ENCODE measurements around the gene ILRUN. TPM values are rescaled to one million over a fixed set of nuclear protein-coding genes. Genes with fewer than 3 reads are reported as not detected.
"Not testable (repeated sequence)": the region's sequence is repeated elsewhere in the genome, so short reads cannot be mapped to it uniquely, and the experiment has no call there.

The ILRUN gene
- total RNA-seq, 1 donor from 2014 or later: 67.2 TPM

DNA sequence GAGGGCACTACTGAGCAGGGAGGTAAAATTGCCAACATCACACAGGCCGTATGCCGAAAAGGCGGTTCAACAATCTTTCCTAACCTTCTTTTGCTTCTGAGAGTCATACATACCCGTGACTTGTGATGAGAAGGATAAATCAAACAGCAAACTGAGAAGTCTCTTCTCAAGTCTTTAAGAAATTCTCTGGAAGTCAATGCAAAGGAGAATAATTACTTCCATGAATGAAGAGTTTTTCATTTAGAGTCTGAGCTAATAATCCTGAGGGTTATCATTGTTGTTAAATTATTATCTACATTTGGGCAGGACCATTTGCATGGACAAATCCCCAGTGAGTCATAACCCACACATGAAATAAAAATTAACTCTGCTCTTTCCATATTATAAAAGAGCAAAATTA is 22.4 kb upstream of the ILRUN start:
- intact Hi-C loops (cut with micrococcal nuclease): no loop called here
- no peak for DNase-seq
- H3K4me3 Mint-ChIP-seq: no peak overlapping the region
- H3K27ac Mint-ChIP-seq: no peak overlapping the region
- no peaks in the 10 kb centered on the region for H3K9me3 Mint-ChIP-seq
- H3K27me3 Mint-ChIP-seq: peaks cover 7% of the 10 kb centered on the region
- no peaks in the 10 kb centered on the region for H3K4me1 Mint-ChIP-seq
- no peaks in the 10 kb centered on the region for H3K36me3 Mint-ChIP-seq (ENCODE audit: low read depth)

GRCh38 chr6:34717466-34717865 is 20.9 kb upstream of the ILRUN start:
- Mint-ChIP-seq H3K4me1 (no peaks in the 10 kb centered on the region), H3K27me3 (peaks cover 7% of the 10 kb centered on the region), H3K4me3 (no peak overlapping the region), H3K27ac (no peak overlapping the region), H3K36me3 (ENCODE audit: low read depth) (no peaks in the 10 kb centered on the region), H3K9me3 (no peaks in the 10 kb centered on the region)
- intact Hi-C loops (cut with micrococcal nuclease): no loop called here
- DNase-seq: no peak

DNA sequence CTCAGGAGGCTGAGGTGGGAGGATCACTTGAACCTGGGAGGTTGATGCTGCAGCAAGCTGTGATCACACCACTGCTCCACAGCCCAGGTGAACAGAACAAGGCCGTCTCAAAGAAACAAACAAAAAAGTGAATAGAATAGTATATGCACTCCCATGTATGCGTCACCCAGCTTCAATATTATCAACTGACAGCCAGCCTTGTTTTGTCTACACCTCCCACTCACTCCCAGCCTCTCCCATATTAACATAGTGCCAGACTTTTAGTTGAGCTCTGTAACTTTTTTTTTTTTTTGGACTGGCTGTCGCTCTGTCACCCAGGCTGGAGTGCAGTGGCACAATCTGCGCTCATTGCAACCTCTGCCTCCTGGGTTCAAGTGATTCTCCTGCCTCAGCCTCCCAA is 18.1 kb upstream of the ILRUN start:
- no peak overlapping the region for H3K4me3 Mint-ChIP-seq
- intact Hi-C loops (cut with micrococcal nuclease): no loop called here
- H3K36me3 Mint-ChIP-seq (ENCODE audit: low read depth): no peaks in the 10 kb centered on the region
- no peaks in the 10 kb centered on the region for H3K4me1 Mint-ChIP-seq
- peaks cover 7% of the 10 kb centered on the region for H3K27me3 Mint-ChIP-seq
- H3K9me3 Mint-ChIP-seq: no peaks in the 10 kb centered on the region
- DNase-seq: no peak
- H3K27ac Mint-ChIP-seq: no peak overlapping the region

DNA sequence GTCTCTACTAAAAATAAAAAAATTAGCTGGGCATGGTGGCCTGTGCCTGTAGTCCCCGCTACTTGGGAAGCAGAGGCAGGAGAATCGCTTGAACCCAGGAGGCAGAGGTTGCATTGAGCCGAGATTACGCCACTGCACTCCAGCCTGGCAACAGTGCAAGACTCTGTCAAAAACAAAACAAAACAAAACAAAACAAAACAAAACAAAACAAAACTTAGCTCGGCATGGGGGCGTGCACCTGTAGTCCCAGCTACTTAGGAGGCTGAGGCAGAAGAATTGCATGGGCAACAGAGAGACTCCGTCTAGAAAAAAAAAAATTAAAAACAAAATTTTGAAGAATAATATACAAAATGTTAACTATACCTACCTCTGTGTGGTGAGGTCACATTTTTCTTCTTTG is 16.3 kb upstream of the ILRUN start:
- intact Hi-C loops (cut with micrococcal nuclease); H3K9me3 Mint-ChIP-seq; H3K27me3 Mint-ChIP-seq; H3K4me3 Mint-ChIP-seq; DNase-seq; H3K27ac Mint-ChIP-seq; H3K4me1 Mint-ChIP-seq; H3K36me3 Mint-ChIP-seq (ENCODE audit: low read depth): not testable (repeated sequence)

GRCh38 chr6:34709386-34709785 is 12.8 kb upstream of the ILRUN start:
- intact Hi-C loops (cut with micrococcal nuclease): no loop called here
- H3K4me1 Mint-ChIP-seq: peaks cover 4% of the 10 kb centered on the region
- H3K36me3 Mint-ChIP-seq (ENCODE audit: low read depth): no peaks in the 10 kb centered on the region
- no peak for DNase-seq
- H3K27ac Mint-ChIP-seq: no peak overlapping the region
- H3K9me3 Mint-ChIP-seq: no peaks in the 10 kb centered on the region
- H3K4me3 Mint-ChIP-seq: no peak overlapping the region
- no peaks in the 10 kb centered on the region for H3K27me3 Mint-ChIP-seq

GRCh38 chr6:34705241-34705640 is 8.7 kb upstream of the ILRUN start:
- no peak overlapping the region for H3K4me3 Mint-ChIP-seq

DNA sequence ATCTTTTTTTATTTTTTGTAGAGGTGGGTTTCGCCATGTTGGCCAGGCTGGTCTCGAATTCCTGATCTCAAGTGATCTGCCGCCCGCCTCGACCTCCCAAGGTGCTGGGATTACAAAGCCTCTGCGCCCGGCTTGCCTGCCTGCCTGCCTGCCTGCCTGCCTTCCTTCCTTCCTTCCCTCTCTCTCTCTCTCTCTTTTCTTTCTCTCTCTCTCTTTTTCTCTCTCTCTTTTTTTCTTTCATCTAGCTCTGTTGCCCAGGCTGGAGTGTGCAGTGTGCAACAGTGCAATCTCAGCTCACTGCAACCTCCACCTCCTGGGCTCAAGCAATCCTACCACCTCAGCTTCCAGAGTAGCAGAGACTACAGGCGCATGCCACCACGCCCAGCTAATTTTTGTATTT is 4.6 kb upstream of the ILRUN start:
- no peaks in the 10 kb centered on the region for H3K27me3 Mint-ChIP-seq
- no peak overlapping the region for H3K27ac Mint-ChIP-seq
- intact Hi-C loops (cut with micrococcal nuclease): no loop called here
- no peak for DNase-seq
- H3K36me3 Mint-ChIP-seq (ENCODE audit: low read depth): no peaks in the 10 kb centered on the region
- no peaks in the 10 kb centered on the region for H3K9me3 Mint-ChIP-seq
- H3K4me1 Mint-ChIP-seq: peaks cover 11% of the 10 kb centered on the region
- no peak overlapping the region for H3K4me3 Mint-ChIP-seq

More at GRCh38 chr6:34705241-34705640, 8.7 kb upstream of the ILRUN start:
- DNase-seq: no peak
- Mint-ChIP-seq H3K4me1 (peaks cover 5% of the 10 kb centered on the region), H3K27me3 (no peaks in the 10 kb centered on the region), H3K27ac (no peak overlapping the region), H3K36me3 (ENCODE audit: low read depth) (no peaks in the 10 kb centered on the region), H3K9me3 (no peaks in the 10 kb centered on the region)
- intact Hi-C loops (cut with micrococcal nuclease): no loop called here

DNA sequence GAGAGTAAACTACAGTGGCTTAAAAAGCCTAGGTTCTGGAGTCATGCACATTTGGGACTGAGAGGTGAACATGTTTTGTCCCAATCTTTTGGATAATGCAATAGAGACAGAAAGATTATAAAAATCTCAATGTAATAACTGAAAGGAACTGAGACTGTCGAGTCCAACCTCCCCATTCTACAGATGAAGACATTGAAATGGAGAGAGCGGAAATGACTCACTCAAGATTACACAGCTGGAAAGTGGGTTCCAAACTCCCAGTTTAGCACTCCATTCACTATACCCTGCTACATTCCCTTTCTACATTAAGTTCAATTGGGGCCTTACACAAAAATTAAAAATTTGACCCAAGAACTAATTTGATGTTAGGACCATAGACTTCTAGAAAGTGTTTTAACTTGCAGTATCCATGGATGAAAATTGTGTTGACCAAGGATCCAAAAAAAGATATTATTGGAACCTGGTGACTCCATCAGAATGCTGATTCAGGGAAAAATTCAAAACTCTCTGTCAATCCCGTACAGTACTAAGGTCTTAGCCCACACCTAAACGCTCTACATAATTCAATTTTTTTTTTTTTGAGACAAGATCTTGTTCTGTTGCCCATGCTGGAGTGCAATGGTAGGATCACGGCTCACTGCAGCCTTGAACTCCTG is 1.5 kb upstream of the ILRUN start:
- no peaks in the 10 kb centered on the region for H3K9me3 Mint-ChIP-seq
- intact Hi-C loops (cut with micrococcal nuclease): loop anchor here (1.0 to 2.0 kb wide), 2 partner anchors 59 to 449 kb away; partner anchors contain the start of genes SMIM29 and SNRPC
- DNase-seq: no peak
- peak overlapping the region; percentile 90 for H3K4me3 Mint-ChIP-seq
- peaks cover 32% of the 10 kb centered on the region for H3K4me1 Mint-ChIP-seq
- H3K36me3 Mint-ChIP-seq (ENCODE audit: low read depth): peaks cover 18% of the 10 kb centered on the region
- H3K27ac Mint-ChIP-seq: no peak overlapping the region
- H3K27me3 Mint-ChIP-seq: no peaks in the 10 kb centered on the region

DNA sequence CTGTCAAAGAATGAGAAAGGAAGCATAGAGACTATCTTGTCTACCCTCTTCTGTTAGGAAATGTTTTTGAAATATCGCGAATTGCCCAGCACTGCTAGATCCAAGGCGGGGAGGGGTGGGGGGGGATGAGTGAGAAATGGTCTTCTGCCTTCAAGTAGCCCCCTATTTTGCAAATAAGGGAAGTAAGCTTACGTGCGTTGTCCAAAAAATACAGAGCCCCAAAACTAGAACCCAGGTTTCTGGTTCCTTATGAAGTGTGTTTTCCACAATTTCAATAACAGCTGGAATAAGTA is 923 bp upstream of the ILRUN start:
- intact Hi-C loops (cut with micrococcal nuclease): loop anchor here (1.0 to 2.0 kb wide), 2 partner anchors 60 to 449 kb away; partner anchors contain the start of genes SMIM29 and SNRPC
- peaks cover 18% of the 10 kb centered on the region for H3K36me3 Mint-ChIP-seq (ENCODE audit: low read depth)
- no peak for DNase-seq

DNA sequence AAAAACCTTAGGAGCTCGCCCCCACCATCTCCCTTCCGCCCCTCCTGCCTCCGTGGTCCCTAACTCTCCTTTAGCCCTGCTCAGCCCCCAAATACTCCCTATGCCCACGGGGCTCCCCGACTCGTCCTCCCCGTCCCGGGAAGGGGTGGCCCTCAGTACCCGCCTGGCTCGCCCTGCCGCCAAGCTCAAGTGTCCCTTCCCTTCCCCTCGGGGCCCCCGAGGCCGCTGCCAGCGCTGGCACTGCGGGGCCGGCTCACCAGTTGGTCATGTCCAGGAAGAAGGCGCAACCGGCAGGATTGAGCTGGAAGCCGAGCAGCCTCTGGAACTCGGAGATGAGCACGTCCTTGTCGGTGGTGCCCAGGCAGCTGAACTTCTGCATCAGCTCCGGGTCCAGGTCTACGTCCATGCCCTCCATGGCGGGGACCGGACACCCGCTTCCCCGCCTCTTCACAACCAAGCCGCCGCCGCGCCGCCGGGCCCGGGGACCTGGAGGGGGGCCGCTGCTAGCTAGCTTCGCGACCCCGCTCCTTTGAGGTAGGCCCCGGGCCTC is 303 bp downstream of the ILRUN start:
- DNase-seq: no peak
- peak overlapping the region; percentile 90 for H3K4me3 Mint-ChIP-seq
- peak overlapping the region; percentile 95 for H3K27ac Mint-ChIP-seq
- intact Hi-C loops (cut with micrococcal nuclease): loop anchor here (1.0 to 2.0 kb wide), 3 partner anchors 24 to 447 kb away; partner anchors contain the start of gene SMIM29
- no peaks in the 10 kb centered on the region for H3K9me3 Mint-ChIP-seq
- H3K27me3 Mint-ChIP-seq: no peaks in the 10 kb centered on the region
- peaks cover 18% of the 10 kb centered on the region for H3K36me3 Mint-ChIP-seq (ENCODE audit: low read depth)
- H3K4me1 Mint-ChIP-seq: peaks cover 36% of the 10 kb centered on the region

More for the DNA sequence above, 923 bp upstream of the ILRUN start:
- Mint-ChIP-seq H3K27ac (peak overlapping the region; percentile 95), H3K4me3 (peak overlapping the region; percentile 90), H3K4me1 (peaks cover 32% of the 10 kb centered on the region), H3K9me3 (no peaks in the 10 kb centered on the region), H3K27me3 (no peaks in the 10 kb centered on the region)

DNA sequence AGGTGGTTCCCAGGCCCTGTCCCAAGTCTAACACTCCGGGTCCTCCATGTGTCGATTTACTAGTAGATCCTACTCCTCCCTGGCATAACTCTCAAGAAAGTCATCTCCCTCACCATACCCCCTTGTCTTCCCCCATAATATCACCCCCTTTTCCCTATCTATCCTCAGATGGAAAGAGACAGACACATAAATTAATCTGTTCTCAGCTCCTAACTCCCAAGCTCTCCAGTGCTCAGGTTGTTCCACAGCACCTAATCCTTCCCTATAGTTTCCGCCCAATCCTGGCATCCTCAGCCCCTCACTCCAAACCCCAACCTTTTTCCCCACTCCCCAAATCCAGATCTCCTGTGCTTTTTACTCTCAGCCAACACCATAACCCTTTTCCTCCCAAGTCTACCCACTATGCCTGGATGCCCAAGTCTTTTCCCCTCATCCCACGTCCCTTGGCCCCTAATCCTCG is 808 bp downstream of the ILRUN start:
- peaks cover 36% of the 10 kb centered on the region for H3K4me1 Mint-ChIP-seq
- peak overlapping the region; percentile 90 for H3K4me3 Mint-ChIP-seq
- intact Hi-C loops (cut with micrococcal nuclease): loop anchor here (1.0 to 2.0 kb wide), 3 partner anchors 23 to 447 kb away; partner anchors contain the start of gene SMIM29
- peak overlapping the region; percentile 95 for H3K27ac Mint-ChIP-seq
- no peak for DNase-seq
- peaks cover 18% of the 10 kb centered on the region for H3K36me3 Mint-ChIP-seq (ENCODE audit: low read depth)
- no peaks in the 10 kb centered on the region for H3K9me3 Mint-ChIP-seq
- no peaks in the 10 kb centered on the region for H3K27me3 Mint-ChIP-seq

GRCh38 chr6:34692280-34692679 is 4.3 kb downstream of the ILRUN start:
- Mint-ChIP-seq H3K4me1 (peaks cover 42% of the 10 kb centered on the region), H3K9me3 (no peaks in the 10 kb centered on the region), H3K4me3 (no peak overlapping the region), H3K27me3 (no peaks in the 10 kb centered on the region), H3K27ac (no peak overlapping the region), H3K36me3 (ENCODE audit: low read depth) (peaks cover 27% of the 10 kb centered on the region)
- no peak for DNase-seq
- intact Hi-C loops (cut with micrococcal nuclease): no loop called here

- H3K4me1 Mint-ChIP-seq: peaks cover 36% of the 10 kb centered on the region
- no peak overlapping the region for H3K27ac Mint-ChIP-seq
- H3K4me3 Mint-ChIP-seq: no peak overlapping the region
- intact Hi-C loops (cut with micrococcal nuclease): no loop called here
- no peaks in the 10 kb centered on the region for H3K9me3 Mint-ChIP-seq
- H3K36me3 Mint-ChIP-seq (ENCODE audit: low read depth): peaks cover 23% of the 10 kb centered on the region
- no peak for DNase-seq
- no peaks in the 10 kb centered on the region for H3K27me3 Mint-ChIP-seq
Observed at GRCh38 chr6:34689742-34690141, 6.8 kb downstream of the ILRUN start.

DNA sequence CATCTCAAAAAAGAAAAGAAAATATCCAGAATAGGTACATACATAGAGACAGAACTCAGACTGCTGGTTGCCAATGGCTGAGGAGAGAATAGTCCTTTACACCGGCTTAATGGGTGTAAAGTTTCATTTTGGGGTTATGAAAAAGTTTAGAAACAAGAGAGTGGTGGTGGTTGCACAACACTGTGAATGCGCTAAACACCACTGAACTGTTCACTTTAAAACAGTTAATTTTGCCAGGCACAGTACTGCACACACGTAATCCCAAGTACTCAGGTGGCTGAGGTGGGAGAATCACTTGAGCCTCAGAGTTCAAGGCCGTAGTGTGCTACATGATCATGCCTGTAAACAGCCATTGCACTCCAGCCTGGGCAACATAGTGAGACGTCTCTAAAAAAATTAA is 7.6 kb downstream of the ILRUN start:
- no peak for DNase-seq
- no peaks in the 10 kb centered on the region for H3K27me3 Mint-ChIP-seq
- peaks cover 34% of the 10 kb centered on the region for H3K4me1 Mint-ChIP-seq
- no peak overlapping the region for H3K4me3 Mint-ChIP-seq
- no peak overlapping the region for H3K27ac Mint-ChIP-seq
- intact Hi-C loops (cut with micrococcal nuclease): no loop called here
- H3K36me3 Mint-ChIP-seq (ENCODE audit: low read depth): peaks cover 16% of the 10 kb centered on the region
- no peaks in the 10 kb centered on the region for H3K9me3 Mint-ChIP-seq

- H3K4me3 Mint-ChIP-seq: no peak overlapping the region
- no peaks in the 10 kb centered on the region for H3K9me3 Mint-ChIP-seq
- H3K36me3 Mint-ChIP-seq (ENCODE audit: low read depth): peaks cover 14% of the 10 kb centered on the region
- intact Hi-C loops (cut with micrococcal nuclease): no loop called here
- H3K4me1 Mint-ChIP-seq: peaks cover 24% of the 10 kb centered on the region
- DNase-seq: no peak
- no peaks in the 10 kb centered on the region for H3K27me3 Mint-ChIP-seq
- H3K27ac Mint-ChIP-seq: no peak overlapping the region
Observed at GRCh38 chr6:34684919-34685318, 11.6 kb downstream of the ILRUN start.
